GM12878 (cell line): ENCODE results near the gene NKIRAS1.

Experiments used
- EZH2 ChIP-seq: IDR thresholded peaks from 2 replicates; pipeline ENCODE4 v1.6.1; 2012; ENCODE audit warnings: low read depth, mild to moderate bottlenecking, control low read depth, inconsistent platforms, low read length, borderline replicate concordance; ENCODE audit not compliant: control insufficient read depth
- SIN3A ChIP-seq: IDR thresholded peaks from 2 replicates; pipeline ENCODE4 v1.6.1; 2012; ENCODE audit warnings: low read depth, low read length, improper control_type of control experiment
- YY1 ChIP-seq: IDR thresholded peaks from 2 replicates; pipeline ENCODE4 v1.6.1; 2011; ENCODE audit warnings: low read depth, mild to moderate bottlenecking, low read length
- TF ChIP-seq, protein P1 (sequence below), 3 experiments: IDR thresholded peaks in 2 of 3; conservative IDR thresholded peaks in 1 of 3; 2 replicates each; pipeline ENCODE4 v1.5.1; 2011; ENCODE audit warnings: low read depth in 3 of 3, low read length in 3 of 3, mild to moderate bottlenecking in 3 of 3, control low read depth in 2 of 3, moderate library complexity in 2 of 3, inconsistent platforms in 1 of 3, mixed read lengths in 1 of 3; ENCODE audit not compliant: control insufficient read depth in 2 of 3, insufficient read depth in 1 of 3; ENCODE audit errors: extremely low read depth in 1 of 3

DNA sequence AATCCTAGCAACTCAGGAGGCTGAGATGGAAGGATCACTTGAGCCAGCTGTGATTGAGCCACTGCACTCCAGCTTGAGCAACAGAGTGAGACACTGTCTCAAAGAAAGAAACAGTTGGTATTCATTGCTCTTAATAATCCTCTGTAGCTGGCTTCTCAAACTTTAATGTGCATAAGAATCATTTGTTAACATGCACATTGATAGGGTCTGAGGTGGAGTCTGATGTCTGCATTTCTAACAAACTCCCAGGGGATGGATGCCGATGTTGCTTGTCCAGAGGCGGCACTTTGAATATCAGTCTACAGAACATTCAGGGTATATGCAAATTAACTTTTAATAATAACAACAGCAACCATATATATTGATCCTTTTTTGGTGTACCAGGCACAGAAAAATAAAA, 39.9 kb downstream of the NKIRAS1 start:
- TF ChIP-seq YY1 (no peak), EZH2 (no peak), SIN3A (no peak)
- TF ChIP-seq, protein P1, sequence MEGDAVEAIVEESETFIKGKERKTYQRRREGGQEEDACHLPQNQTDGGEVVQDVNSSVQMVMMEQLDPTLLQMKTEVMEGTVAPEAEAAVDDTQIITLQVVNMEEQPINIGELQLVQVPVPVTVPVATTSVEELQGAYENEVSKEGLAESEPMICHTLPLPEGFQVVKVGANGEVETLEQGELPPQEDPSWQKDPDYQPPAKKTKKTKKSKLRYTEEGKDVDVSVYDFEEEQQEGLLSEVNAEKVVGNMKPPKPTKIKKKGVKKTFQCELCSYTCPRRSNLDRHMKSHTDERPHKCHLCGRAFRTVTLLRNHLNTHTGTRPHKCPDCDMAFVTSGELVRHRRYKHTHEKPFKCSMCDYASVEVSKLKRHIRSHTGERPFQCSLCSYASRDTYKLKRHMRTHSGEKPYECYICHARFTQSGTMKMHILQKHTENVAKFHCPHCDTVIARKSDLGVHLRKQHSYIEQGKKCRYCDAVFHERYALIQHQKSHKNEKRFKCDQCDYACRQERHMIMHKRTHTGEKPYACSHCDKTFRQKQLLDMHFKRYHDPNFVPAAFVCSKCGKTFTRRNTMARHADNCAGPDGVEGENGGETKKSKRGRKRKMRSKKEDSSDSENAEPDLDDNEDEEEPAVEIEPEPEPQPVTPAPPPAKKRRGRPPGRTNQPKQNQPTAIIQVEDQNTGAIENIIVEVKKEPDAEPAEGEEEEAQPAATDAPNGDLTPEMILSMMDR (IDR thresholded peaks at IDR 0.05 in 2 of 3, conservative IDR thresholded peaks at IDR 0.05 in 1 of 3; ENCODE audit: control insufficient read depth in 2 of 3, extremely low read depth in 1 of 3, insufficient read depth in 1 of 3, low read depth in 3 of 3, low read length in 3 of 3), result no peak
